ENCODE measurements around the gene SND1.

- TF ChIP-seq EZH2phosphoT487 (IDR thresholded peaks at IDR 0.05; ENCODE audit: borderline replicate concordance, low read length) (no peak), CTCF (IDR thresholded peaks at IDR 0.05; ENCODE audit: low read depth, low read length, poor library complexity, severe bottlenecking) (no peak)
These were observed 370.9 kb downstream of the SND1 start for GRCh38 chr7:128022631-128023532.
